GM19324 (cell line): ENCODE results near the gene PARP12.

ENCODE experiments used
- ATAC-seq: cut with Tn5 transposase; IDR thresholded peaks from one replicate; pipeline ENCODE4 v1.9.1; 2021; ENCODE audit warnings: mild to moderate bottlenecking, moderate library complexity; ENCODE audit not compliant: unreplicated experiment, low FRiP score

PARP12 gene

DNA sequence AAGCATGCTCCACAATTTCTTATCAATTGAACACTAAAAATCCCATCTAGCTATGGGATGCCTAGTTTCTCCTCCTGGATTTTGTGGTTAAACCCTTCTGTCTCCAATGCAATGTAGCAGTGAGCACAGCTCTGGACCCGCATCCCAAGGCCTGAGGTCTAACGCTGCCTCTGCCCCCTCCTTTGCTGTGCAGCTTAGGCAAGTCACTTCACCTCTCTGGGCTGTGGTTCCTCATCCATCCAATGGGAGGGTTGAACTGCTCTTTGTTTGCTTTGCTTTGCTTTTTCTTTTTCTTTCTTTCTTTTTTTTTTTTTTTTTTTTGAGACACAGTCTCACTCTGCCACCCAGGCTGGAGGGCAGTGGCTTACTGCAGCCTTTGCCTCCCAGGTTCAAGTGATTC is 69.2 kb downstream of the PARP12 start:
- ATAC-seq = no peak

DNA sequence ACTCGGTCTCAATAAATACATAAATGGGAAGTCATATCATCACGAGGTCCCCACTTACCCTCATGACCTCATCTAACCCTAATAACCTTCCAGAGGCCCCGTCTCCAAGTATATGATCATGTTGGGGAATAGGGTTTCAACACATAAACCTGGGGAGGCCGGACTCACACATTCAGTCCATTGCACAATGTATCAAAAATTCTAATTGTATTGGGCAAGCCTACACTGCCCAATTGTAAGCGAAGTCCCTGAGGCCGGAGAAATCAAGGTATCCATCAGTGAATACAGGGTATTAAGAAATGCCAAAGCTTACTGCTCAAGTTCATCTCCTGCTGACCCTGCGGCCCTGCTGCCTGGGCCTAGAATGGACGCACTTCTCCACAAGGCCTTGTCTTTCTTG is 69.6 kb downstream of the PARP12 start:
- no peak for ATAC-seq

DNA sequence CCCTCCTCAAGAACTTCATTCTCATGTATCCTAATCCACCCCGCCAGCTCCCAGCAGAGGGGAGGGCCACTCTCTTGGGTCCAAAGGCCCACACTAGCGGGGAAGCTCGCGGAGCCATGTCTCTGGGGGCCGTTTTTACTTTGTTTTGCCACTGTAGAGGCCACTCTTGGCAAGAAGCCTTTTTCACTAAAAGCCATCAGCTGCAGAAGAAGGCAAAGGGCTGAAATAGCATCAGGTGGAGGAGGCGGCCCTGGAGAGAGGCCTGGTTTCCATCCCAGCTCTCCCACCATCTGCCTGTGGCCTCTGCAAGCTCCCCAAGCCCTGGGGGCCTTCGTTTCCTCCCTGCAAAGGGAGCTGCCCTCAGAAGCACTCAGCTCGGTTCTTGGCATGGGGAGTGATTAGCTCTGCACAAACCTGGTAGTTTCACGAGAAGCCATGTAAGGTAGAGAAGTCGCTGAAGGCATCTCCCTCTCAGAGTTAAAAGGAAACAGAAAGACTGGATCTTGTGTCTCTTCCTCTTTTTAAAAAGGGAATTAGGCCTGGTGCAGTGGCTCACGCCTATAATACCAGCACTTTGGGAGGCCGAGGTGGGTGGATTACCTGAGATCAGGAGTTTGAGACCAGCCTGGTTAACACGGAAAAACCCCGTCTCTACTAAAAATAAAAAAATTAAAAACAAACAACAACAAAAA is 70.3 kb downstream of the PARP12 start:
- ATAC-seq = no peak

DNA sequence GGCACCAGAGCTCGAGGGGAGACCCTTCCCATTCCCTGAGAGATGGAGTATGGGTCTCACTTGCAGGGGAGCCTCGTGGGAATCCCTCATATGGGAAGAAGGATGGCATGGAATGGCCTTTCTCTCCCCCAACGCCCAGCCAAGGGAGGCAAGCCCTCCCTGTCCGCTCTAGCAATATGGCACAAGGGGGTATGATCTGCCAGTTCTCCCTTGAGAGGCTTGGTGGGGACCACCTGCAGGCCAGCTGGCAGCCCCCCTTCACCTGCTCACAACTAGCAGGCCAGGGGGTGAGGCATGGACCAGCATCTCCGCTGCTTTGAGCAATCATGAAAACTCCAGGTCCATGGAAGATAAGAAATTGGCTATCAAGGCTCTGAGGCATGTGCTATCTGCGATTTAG is 70.8 kb downstream of the PARP12 start:
- no peak for ATAC-seq

DNA sequence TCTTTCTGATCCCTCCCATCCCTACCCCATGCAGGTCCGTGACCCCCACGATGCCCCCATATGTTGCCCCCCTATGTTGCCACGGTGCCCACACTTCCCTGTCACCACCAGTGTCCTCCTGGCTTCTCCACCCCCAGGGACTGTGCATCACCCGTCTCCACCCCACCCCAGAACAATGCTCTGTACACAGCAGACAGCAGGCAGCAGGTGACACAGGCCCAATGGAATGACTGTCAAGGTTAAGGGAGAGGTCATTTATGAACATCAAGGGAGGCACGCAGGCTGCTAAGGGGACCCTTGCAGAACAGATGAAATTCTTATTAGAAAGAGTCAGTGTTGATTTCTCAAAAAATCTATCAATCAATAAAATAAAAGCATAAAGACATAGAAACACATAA is 71.5 kb downstream of the PARP12 start:
- no peak for ATAC-seq

DNA sequence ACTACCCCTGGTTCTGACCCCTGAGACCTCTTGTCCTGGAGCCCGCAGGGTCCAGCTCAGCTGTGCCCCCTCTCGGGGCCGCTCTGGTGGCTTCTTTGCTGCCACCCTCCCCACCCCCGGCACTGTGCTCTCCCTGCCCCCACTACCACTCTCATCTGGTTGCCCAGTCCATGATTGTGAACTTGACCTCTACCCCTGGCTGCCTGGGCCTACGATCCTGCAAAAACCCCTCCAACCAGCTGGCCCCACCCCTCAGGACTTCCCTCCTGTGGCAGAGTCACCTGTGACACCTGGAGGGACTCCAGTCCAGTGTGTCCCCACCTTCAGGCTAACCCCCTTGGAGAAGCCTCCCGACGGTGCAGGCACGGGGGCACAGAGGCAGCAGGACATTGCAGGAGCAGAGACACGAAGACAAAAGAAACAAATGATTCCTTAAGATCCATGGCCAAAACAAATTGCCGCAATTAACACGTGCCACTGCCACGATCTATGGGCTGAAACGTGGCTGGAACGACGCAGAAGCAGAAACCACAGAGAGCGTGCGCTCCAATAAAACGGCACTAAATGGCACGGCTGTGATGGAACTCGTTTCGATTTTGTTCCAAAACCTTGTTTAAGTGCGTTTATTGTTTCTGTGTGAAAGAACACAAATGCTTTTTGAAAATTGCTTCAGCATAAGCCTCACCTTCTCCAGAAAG is 72.0 kb downstream of the PARP12 start:
- ATAC-seq = no peak

DNA sequence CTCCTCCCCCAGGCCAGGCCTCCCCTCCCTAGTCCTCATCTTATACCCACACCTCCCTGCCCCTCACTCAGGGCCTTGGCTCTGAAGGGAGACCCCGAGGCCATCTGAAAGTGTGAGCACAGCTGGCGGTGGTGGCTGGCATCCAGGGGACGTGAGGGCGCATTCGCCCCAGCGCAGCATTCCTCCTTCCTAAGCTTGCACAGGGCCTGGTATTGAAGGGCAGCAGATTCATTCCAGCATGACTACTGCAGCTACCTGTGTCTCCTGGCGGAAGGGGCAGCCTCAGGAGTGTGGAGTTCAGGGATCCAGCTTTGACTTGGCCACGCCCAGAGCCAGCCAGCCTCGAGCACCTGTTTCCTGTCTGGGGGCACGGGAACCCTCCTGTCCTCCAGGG is 72.6 kb downstream of the PARP12 start:
- no peak for ATAC-seq

DNA sequence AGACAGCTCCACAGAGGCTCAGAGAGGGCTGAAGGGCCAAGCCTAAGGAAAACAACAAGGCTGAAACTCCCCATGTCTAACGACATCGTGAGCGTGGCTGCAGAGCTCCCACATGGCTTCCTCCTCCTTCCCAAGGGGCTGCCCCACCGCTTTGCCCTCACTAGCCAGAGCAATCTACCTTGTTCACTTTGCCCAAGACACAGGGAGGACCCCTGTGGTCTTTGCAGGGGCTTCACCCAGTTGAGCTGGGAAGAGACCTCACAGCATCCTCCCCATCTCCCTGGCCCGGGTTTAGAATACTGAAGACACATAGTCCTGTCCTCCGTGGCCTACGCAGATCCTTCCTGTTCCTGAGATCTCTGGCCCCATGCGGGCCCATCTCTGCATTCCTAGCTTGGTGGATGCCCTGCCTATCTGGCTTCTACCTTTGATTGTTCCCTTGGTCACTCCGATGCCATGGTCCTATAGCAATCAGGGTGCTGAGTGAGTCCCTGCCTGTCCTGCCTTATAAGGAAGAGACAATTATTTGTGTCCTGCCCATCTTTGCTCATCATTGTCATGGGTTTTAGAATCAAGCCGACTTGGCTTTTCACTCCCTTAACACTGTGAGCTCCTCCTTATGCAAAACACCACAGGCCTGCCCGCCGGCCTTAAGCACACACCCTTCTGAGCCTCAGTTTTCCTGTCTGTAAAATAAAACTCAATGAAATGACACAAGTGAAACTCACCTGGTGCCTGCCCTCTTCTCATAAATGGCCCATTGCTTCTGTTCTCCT is 73.2 kb downstream of the PARP12 start:
- ATAC-seq = no peak

DNA sequence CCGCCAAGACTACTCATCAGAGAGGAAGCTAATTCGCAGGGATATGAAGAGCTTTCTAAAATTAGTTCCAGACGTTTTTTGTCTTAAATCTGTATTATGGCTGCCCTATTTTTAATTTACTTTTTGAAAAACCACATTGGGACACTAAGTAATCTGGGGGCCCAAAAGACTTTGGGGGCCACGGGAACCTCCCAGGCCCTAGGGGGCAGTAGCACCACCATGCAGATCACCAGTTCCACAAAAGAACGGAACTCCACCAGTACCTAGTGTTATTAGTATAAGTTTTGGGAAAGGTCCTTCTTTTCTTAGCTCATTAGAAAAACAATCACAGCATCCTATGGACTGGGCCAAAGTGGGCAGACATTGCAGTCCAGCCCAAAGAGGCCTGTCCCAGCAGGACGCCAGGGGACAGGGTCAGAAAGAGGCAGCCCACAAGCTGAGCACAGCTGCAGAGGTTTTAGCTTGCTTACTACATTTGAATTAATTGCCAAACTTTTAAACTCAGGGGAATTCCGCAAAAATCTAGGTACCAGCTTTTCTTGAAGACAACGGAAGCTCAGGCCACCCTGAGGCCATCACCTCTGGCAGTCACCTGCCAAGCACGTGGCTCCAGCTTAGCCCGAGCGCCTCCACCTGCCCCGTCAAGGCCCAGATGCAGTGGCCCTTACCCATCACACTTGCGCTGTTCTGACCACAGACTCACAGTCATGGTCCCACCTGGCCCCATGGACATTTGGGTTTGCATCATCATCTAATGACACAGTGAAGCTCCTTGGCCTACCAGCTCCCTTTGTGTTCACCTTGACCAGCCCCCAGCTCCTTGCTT is 74.8 kb downstream of the PARP12 start:
- ATAC-seq = no peak

DNA sequence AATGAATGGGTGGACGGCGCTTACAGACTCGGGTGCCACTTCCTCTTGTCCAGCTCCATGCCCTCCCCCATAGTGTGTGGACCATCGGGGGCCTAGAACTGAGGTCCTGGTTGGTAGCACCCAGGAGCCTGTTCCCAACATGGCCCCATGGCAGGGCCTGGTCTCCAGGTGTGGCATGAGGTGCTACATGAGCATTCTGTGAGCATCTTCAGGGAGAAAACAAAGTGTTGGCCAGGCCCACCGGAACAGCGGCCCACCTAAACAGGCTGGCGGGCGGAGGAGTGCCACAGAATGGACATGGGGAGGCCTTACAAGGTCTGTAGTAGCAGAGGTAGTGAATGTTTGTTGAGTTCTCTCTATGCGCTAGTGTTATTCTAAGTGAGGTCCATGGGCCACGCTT is 76.9 kb downstream of the PARP12 start:
- no peak for ATAC-seq

DNA sequence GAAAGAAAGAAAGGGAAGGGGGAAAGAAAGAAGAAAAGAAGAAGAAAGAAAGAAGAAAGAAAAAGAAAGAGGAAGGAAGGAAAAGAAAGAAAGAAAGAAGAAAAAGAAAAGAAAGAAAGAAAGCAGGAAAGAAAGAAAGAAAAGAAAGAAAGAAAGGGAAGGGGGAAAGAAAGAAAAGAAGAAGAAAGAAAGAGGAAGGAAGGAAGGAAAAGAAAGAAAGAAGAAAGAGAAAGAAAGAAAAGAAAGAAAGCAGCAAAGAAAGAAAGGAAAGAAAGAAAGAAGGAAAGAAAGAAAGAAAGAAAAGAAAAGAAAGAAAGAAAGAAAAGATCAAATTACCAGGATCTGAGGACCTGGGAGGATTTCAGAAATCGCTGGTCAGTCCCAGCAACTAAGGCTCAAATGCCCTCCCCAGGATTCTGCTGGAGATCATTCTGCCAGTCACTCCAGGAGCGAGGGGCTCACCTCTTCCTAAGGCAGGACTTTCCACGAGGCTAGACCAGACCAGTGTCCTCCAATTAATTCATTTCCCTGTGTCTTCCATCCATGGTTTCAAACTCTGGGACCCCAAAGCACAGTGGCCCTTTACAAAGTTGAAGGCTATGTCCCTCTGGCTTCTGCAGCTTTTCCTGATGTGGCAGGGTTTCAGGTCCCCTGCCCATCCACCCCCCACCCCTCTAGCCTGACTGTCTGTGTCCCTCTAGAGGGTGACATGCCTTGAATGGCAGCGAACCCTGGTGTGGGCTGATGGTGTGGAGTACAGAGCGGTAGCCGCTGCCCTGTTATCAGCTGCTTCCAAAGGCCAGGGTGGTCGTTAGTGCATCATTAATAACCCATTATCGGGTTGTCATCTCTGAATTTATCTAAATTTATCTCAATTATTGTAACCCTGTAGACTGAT is 77.9 kb downstream of the PARP12 start:
- ATAC-seq = no peak

DNA sequence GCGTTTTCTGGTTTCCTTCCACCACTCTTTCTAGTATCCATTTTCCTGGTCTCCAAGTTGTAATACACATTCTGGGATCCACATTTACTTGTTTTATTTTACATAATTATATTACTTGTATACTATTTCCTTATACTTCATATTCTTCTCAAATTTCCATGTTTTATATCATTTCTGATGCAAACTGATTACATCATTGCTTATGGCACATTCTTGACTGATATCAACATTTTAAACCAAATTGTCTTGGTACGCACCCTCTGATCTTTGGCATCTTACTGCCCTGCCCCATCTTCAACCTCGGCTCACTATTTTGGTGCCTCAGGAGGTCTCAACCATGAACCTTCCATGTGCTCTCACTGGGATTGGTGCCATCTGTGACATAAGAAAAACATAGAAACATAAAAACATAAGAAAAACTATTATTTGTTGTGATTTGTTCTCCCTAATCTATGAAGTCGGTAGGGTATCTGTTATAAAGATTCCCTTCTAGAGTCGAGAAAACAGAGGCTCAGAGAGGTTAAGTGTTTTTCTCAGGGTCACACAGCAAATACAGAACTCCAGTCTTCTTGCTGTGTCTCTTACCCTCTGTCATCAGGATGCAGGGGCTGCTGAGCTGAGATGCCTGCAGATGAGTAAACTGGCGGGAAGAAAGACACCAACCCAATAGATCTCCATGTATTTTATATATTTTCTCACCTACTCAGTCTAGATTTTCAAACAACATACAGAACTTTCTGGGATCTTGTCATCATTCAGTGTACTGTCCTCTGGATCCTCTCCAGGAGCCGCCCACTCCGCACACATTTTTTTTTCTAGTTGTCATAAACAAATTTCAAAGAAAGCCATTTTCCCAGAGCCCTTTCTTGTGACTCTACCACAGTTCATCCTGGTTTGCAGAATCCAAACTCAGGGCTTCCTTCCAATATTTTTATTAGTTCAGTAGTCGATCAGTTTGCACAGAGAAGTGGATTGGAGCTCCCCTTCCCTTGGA is 79.5 kb downstream of the PARP12 start:
- no peak for ATAC-seq

DNA sequence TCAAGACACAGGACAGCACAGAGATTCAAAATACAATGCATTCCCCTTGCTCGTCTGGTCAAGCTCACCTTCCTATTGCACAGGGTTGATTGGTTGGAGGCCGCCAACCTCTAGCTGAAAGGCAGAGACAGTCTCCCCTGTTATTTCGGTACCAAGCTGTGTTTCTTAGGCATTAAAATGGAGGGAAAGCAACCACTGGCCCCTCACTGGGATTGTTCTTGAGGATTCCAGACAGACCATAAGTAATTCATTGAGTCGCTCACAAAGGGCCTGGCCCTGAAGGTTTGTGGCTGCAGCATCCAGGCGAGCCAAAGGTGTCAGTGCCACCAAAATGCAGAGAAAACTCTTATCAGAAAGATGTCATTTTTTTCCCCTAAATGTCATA is 81.2 kb downstream of the PARP12 start:
- ATAC-seq = no peak

DNA sequence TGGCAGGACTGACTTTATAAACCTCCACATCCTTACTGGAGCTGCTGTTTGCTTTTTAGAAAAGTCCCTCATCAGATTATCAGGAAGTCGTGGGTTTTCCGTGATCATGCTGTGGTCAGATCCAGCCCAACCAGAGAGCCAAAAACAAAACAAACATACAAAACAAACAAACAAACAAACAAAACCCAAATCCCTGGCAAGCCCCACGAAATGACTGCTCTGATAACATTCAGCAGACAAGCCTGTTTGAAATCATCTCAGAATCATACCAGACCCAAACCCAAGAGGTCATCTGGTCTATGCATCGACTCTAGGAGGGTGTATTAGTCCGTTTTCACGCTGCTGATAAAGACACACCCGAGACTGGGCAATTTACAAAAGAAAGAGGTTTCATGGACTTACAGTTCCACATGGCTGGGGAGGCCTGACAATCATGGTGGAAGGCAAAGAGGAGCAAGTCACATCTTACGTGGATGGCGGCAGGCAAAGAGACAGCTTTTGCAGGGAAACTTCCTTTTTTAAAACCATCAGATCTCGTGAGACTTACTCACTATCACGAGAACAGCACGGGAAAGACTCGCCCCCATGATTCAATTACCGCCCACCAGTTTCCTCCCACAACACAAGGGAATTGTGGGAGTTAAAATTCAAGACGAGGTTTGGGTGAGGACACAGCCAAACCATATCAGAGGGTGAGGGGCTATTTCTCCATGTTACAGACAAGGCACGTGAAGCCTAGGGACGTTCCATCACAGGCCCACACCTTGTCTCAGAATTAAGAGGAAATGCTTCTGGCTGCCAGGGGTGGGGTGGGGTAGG is 85.7 kb downstream of the PARP12 start:
- no peak for ATAC-seq

DNA sequence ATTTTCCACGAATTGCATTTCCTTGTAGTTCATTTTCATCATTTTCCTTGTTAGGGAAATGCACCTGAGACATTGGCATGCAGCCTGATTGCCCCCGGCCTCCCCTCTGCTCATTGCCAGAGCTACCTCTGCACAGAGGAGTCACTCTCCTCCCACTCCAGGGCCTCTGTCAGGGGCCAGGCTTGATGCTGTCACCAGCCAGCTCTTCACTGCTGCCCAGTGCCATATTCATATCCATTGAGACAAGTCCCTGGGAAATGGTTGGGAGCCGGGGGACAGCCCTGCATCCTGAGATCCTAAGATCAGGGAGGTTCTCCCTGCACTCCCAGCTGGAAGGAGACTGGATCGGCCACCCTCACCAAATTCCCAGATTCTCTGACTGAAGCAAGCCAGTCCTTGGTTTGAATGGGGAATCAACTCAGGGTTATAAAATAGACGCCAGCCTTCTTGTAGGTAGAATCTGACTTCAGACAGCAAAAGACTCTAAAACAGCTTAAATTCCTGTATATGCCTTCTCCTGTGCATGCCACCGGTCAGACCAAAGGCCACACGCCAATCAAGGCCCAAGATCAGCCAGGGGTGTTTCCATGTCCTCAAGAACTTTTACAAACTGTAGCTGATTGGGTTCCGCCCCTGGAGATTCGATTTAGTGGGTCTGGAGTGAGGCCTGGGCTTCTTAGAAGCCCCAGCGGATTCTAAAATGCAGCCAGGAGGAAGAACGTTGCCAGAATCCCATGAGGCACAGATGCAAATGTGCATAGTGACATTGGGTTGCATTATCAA is 86.5 kb downstream of the PARP12 start:
- ATAC-seq = no peak

DNA sequence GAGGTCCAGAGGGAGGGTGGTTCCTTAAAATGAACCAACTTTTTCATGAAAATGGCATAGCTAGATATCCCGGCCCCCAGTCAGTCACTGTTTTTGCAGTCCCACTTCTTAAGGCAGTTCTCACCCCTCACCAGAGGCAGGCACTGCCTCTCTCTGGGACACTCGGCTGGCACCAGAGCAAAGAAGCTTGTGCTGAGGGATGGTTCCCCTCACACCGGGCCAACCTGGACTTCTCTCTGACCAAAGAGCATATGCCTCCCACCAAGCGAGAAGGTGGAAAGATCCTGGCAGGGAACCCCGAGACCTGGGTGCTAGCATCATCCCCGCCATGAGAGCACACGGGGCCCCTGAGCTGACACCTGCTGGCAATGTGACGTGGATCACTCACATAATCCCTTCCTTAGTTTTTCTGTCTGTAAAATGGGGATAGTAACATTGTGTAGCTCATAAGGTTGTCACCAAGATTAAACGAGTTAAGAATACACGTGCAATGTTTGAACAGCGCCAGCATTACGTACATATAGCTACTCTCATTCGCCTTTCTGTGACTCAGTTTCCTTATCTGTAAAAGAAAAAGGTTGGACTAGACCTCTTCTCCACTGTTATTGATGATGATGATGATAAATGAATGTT is 88.5 kb downstream of the PARP12 start:
- no peak for ATAC-seq
